PC-3 (cell line): ENCODE measurements around the gene FAM241B. TPM values are rescaled to one million over a fixed set of nuclear protein-coding genes. Genes with fewer than 3 reads are reported as not detected.

ENCODE experiments used
- ATAC-seq: fragments of 200-7000 bp; cut with Tn5 transposase; 2 replicates; pipeline ENCODE4 v1.9.1; 2020; ENCODE audit warnings: mild to moderate bottlenecking, moderate library complexity
- BruUV-seq: library from RNA; stranded (reverse); fragments of 400-500 nt; replicated peaks from 2 replicates; lab custom pipeline; 2021; lab: Mats Ljungman, UMichigan
- CTCF ChIA-PET: fragments of 300-600 bp; sonication (Branson Sonifier 250); formaldehyde crosslinking; loops from one replicate; lab custom pipeline; 2022; ENCODE audit warnings: antibody characterized with exemption; lab: Charles Lee
- POLR2A ChIA-PET: fragments of 300-600 bp; sonication (Branson Sonifier 250); formaldehyde crosslinking; loops from one replicate; lab custom pipeline; 2022; ENCODE audit warnings: antibody characterized with exemption; ENCODE audit not compliant: unreplicated experiment; lab: Charles Lee
- DNase-seq: peaks from one replicate; pipeline ENCODE4 v3.0.0-alpha.2; 2015
- H2AFZ ChIP-seq: fragments of 300-600 bp; sonication (generic); 2 replicates; pipeline ENCODE4 v1.6.0; 2016; ENCODE audit warnings: antibody characterized with exemption, low read length
- H3F3A ChIP-seq: fragments of 300-600 bp; sonication (generic); one replicate; pipeline ENCODE4 v1.6.0; 2017; ENCODE audit warnings: antibody characterized with exemption, low read length, control low read depth, mild to moderate bottlenecking; ENCODE audit not compliant: unreplicated experiment
- H3K27ac ChIP-seq: fragments of 300-600 bp; sonication (generic); 2 replicates; pipeline ENCODE4 v1.5.1; 2016; ENCODE audit warnings: mild to moderate bottlenecking, low read length
- H3K27me3 ChIP-seq: fragments of 300-600 bp; sonication (generic); 2 replicates; pipeline ENCODE4 v1.6.1; 2016; ENCODE audit warnings: low read length, mixed read lengths
- H3K36me3 ChIP-seq: fragments of 300-600 bp; sonication (generic); 2 replicates; pipeline ENCODE4 v1.6.1; 2016; ENCODE audit warnings: low read depth, mixed run types, low read length, mixed read lengths
- H3K4me1 ChIP-seq: fragments of 300-600 bp; sonication (generic); 2 replicates; pipeline ENCODE4 v1.5.1; 2016; ENCODE audit warnings: low read length; ENCODE audit not compliant: insufficient read depth
- H3K4me2 ChIP-seq: fragments of 300-600 bp; sonication (generic); 2 replicates; pipeline ENCODE4 v1.6.0; 2016; ENCODE audit warnings: low read length
- H3K4me3 ChIP-seq: fragments of 300-600 bp; sonication (generic); 2 replicates; pipeline ENCODE4 v1.5.1; 2016; ENCODE audit warnings: mild to moderate bottlenecking, low read length, mixed read lengths
- H3K79me2 ChIP-seq: fragments of 300-600 bp; sonication (generic); 2 replicates; pipeline ENCODE4 v1.6.1; 2017; ENCODE audit warnings: low read length, mixed read lengths
- H3K9ac ChIP-seq: fragments of 300-600 bp; sonication (generic); 2 replicates; pipeline ENCODE4 v1.6.0; 2016; ENCODE audit warnings: mild to moderate bottlenecking, low read length
- H3K9me2 ChIP-seq: fragments of 300-600 bp; sonication (generic); replicated peaks from 2 replicates; pipeline ENCODE4 v1.6.1; 2016; ENCODE audit warnings: mixed run types, low read length, mixed read lengths
- H3K9me3 ChIP-seq: fragments of 300-600 bp; sonication (generic); 2 replicates; pipeline ENCODE4 v1.6.1; 2016; ENCODE audit warnings: low read length, mixed read lengths
- H4K20me1 ChIP-seq: fragments of 300-600 bp; sonication (generic); 2 replicates; pipeline ENCODE4 v1.6.1; 2016; ENCODE audit warnings: low read length, mixed read lengths
- EZH2 ChIP-seq: fragments of 300-600 bp; sonication (generic); IDR thresholded peaks from one replicate; pipeline ENCODE4 v1.6.1; 2017; ENCODE audit warnings: antibody characterized with exemption, mild to moderate bottlenecking, low read length; ENCODE audit not compliant: unreplicated experiment
- EZH2phosphoT487 ChIP-seq: fragments of 300-600 bp; sonication (generic); IDR thresholded peaks from 2 replicates; pipeline ENCODE4 v1.6.1; 2018; ENCODE audit warnings: mild to moderate bottlenecking, antibody characterized with exemption, low read length, borderline replicate concordance
- intact Hi-C: fragments of 100-400 bp; cut with micrococcal nuclease; formaldehyde crosslinking; loops from 2 replicates; pipeline ENCODE4 v1.9.0; 2023
- total RNA-seq: library from RNA; depleted of rRNA; stranded (reverse); fragments of >200 nt; gene quantifications from 2 replicates; pipeline ENCODE4 v1.2.3, GENCODE V29; 2014
- TF ChIP-seq, protein P1 (sequence below): fragments of 300-600 bp; sonication (generic); conservative IDR thresholded peaks from 2 replicates; pipeline ENCODE4 v1.5.1; 2017; ENCODE audit warnings: antibody characterized with exemption, low read depth, mild to moderate bottlenecking, low read length

The FAM241B gene
- total RNA-seq, 1 experiment from 2014 or later = 45.4 TPM

DNA sequence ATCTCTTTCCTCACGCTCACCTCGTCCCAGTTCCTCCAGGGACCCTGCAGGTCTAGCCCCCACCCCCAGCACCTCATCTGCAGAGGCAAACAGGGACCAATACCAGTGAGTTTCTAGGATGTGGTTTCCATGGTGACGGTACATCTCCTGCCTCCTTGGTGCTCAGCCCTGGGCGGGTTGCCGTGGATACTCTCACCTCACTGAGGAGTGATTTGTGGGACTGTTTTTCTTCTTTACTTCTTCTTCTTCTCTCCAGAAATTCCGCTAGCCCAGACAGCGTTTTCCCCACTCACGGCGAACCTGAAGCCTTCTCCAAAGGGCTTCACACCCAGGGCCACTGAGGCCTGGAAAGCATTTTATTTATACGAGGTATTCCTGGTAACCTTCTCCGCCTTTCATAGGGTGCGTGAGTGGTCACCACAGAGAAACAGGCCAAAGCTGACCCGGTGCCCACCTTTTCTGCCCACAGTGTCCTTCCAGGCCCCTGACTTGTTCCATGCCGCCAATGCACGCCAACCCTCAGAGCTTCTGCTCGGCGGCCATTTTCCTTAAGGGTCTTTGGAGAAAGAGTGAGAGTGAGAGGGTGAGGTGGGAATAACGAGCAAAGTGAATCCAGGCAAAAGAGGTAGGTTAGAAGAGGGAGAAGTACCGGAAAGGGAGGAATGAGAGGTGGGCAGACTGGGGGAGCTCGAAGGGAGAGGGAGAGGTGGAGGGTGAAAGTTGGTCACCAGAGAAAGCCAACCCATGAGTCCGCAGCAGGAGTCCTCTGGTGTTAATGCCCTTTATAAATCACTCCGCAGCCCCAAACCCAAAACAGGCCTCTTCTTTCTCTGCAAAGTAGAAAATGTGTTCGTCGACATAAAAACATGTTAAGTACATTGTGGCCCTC lies 15.5 kb downstream of the FAM241B start:
- Histone ChIP-seq H3K9me2 (no peaks in the 10 kb centered on the region), H3K4me3 (no peak overlapping the region), H4K20me1 (no peaks in the 10 kb centered on the region), H3K36me3 (no peaks in the 10 kb centered on the region), H3K9ac (no peak overlapping the region), H2AFZ (no peak overlapping the region), H3F3A (no peaks in the 10 kb centered on the region), H3K9me3 (no peaks in the 10 kb centered on the region), H3K79me2 (no peaks in the 10 kb centered on the region), H3K27me3 (no peaks in the 10 kb centered on the region), H3K4me2 (no peak overlapping the region), H3K27ac (no peak overlapping the region), H3K4me1 (peaks cover 10% of the 10 kb centered on the region)
- intact Hi-C loops = no loop called here
- BruUV-seq = no TSS peak
- ChIA-PET POLR2A (interaction anchor here (0.7 kb wide), 1 partner anchor 246 kb away, joined by 5 read pairs; no protein-coding TSS in a partner anchor), CTCF (interaction anchor here (0.7 to 1.1 kb wide), 5 partner anchors 51 to 313 kb away, joined by 3 to 5 read pairs (median 3); no protein-coding TSS in a partner anchor)
- TF ChIP-seq, protein P1, sequence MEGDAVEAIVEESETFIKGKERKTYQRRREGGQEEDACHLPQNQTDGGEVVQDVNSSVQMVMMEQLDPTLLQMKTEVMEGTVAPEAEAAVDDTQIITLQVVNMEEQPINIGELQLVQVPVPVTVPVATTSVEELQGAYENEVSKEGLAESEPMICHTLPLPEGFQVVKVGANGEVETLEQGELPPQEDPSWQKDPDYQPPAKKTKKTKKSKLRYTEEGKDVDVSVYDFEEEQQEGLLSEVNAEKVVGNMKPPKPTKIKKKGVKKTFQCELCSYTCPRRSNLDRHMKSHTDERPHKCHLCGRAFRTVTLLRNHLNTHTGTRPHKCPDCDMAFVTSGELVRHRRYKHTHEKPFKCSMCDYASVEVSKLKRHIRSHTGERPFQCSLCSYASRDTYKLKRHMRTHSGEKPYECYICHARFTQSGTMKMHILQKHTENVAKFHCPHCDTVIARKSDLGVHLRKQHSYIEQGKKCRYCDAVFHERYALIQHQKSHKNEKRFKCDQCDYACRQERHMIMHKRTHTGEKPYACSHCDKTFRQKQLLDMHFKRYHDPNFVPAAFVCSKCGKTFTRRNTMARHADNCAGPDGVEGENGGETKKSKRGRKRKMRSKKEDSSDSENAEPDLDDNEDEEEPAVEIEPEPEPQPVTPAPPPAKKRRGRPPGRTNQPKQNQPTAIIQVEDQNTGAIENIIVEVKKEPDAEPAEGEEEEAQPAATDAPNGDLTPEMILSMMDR = no peak
- TF ChIP-seq EZH2phosphoT487 (no peak), EZH2 (no peak)
- ATAC-seq = no peak
- no peak for DNase-seq

DNA sequence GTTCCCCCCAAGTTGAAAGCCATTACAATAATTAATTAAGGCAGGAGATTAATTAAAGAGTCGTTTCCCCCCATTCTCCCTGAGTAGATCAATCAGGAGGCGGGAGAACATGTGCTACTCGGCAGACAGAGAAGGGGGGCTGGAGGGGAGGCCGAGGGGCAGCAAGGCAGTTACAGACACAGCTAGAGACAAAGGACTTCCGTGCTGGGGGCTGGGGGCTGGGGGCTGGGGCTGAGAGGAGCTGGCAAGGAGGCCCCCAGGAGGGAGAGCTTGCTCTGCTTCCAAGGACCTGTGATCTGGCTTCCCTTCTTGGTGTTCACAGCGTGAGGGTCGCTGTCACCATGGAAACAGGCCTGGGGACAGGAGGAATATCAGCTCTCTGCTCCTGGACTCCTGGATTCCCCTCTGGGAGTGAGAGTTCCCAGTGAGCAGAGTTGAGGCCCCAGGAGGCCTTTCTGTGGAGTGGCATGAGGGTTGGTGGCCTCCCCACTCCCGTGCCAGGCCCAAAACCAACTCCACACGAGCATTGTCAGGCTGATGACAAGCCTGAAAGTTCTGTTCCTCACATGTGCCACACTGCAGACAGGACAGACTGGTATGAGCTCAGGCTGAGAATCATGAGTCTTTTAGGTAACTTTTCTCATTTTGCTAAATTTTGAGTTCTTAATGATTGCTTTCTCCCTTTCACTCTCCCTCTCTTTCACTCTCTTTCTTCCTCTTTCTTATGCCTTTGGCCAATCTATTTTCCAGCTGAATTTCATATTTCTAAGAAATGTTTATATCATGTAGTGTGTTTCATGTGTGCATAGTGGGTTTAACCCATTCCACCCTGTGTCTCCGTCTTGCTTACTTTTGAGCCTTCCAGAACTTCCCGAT lies 16.4 kb downstream of the FAM241B start:
- Histone ChIP-seq H3K9me2 (no peaks in the 10 kb centered on the region), H3F3A (no peaks in the 10 kb centered on the region), H3K4me1 (peaks cover 3% of the 10 kb centered on the region), H3K9me3 (no peaks in the 10 kb centered on the region), H4K20me1 (no peaks in the 10 kb centered on the region), H3K27ac (no peak overlapping the region), H3K79me2 (no peaks in the 10 kb centered on the region), H3K4me2 (no peak overlapping the region), H3K36me3 (no peaks in the 10 kb centered on the region), H3K9ac (no peak overlapping the region), H3K4me3 (no peak overlapping the region), H2AFZ (no peak overlapping the region), H3K27me3 (peaks cover 5% of the 10 kb centered on the region; the same call in 1 of the 2 replicates)
- POLR2A ChIA-PET = interaction anchor here (0.6 kb wide), 1 partner anchor 178 kb away, joined by 7 read pairs; no protein-coding TSS in a partner anchor
- CTCF ChIA-PET = interaction anchor here (0.7 kb wide), 1 partner anchor 71 kb away, joined by 3 read pairs; no protein-coding TSS in a partner anchor
- BruUV-seq = no TSS peak
- intact Hi-C loops = no loop called here
- ATAC-seq (no peak), DNase-seq (no peak)
- TF ChIP-seq, protein P1 = no peak
- TF ChIP-seq EZH2 (no peak), EZH2phosphoT487 (no peak)
